A673 (cell line): ENCODE measurements around the gene BRAT1. TPM values are rescaled to one million over a fixed set of nuclear protein-coding genes. Genes with fewer than 3 reads are reported as not detected.

Experiments
- Bru-seq: library from RNA; stranded (reverse); fragments of 400-500 nt; gene quantifications from one replicate; lab custom pipeline; 2021; lab: Mats Ljungman, UMichigan
- BruChase-seq, 2 experiments: library from RNA; stranded (reverse); fragments of 400-500 nt; gene quantifications; one replicate each; lab custom pipeline; 2021; lab: Mats Ljungman, UMichigan
- BruUV-seq: library from RNA; stranded (reverse); fragments of 400-500 nt; replicated peaks from 2 replicates; lab custom pipeline; 2021; lab: Mats Ljungman, UMichigan
- CTCF ChIA-PET: fragments of 300-600 bp; sonication (Branson Sonifier 250); formaldehyde crosslinking; loops from one replicate; lab custom pipeline; 2022; ENCODE audit warnings: antibody characterized with exemption; lab: Charles Lee
- POLR2A ChIA-PET: fragments of 300-600 bp; sonication (Branson Sonifier 250); formaldehyde crosslinking; loops from one replicate; lab custom pipeline; 2022; ENCODE audit warnings: antibody characterized with exemption; ENCODE audit not compliant: low non-redundant PET; lab: Charles Lee
- DNase-seq: peaks from one replicate; pipeline ENCODE4 v3.0.0-alpha.2; 2015; ENCODE audit warnings: low spot score
- H3K27ac ChIP-seq: fragments of 200-600 bp; sonication (generic); 2 replicates; pipeline ENCODE4 v1.5.1; 2016; ENCODE audit warnings: mixed run types, low read depth, mild to moderate bottlenecking, mixed read lengths, antibody characterized with exemption, low read length; ENCODE audit not compliant: poor library complexity, severe bottlenecking
- H3K27me3 ChIP-seq: fragments of 200-600 bp; sonication (generic); replicated peaks from 2 replicates; pipeline ENCODE4 v1.6.1; 2017; ENCODE audit warnings: mixed run types, low read depth, mild to moderate bottlenecking, mixed read lengths, antibody characterized with exemption, low read length; ENCODE audit not compliant: insufficient read depth, poor library complexity
- H3K36me3 ChIP-seq: fragments of 200-600 bp; sonication (generic); 2 replicates; pipeline ENCODE4 v1.6.1; 2016; ENCODE audit warnings: mixed run types, mild to moderate bottlenecking, mixed read lengths, antibody characterized with exemption, low read length; ENCODE audit not compliant: insufficient read depth, poor library complexity, severe bottlenecking
- H3K4me1 ChIP-seq: fragments of 200-600 bp; sonication (generic); 2 replicates; pipeline ENCODE4 v1.6.1; 2017; ENCODE audit warnings: mixed run types, mild to moderate bottlenecking, mixed read lengths, antibody characterized with exemption, low read length; ENCODE audit not compliant: insufficient read depth, poor library complexity, severe bottlenecking
- H3K4me3 ChIP-seq: fragments of 200-600 bp; sonication (generic); 2 replicates; pipeline ENCODE4 v1.5.1; 2016; ENCODE audit warnings: low read depth, mixed run types, mild to moderate bottlenecking, mixed read lengths, low read length; ENCODE audit not compliant: poor library complexity, severe bottlenecking
- H3K9me3 ChIP-seq: fragments of 200-600 bp; sonication (generic); 2 replicates; pipeline ENCODE4 v1.6.1; 2016; ENCODE audit warnings: mixed run types, low read depth, mild to moderate bottlenecking, mixed read lengths, antibody characterized with exemption, low read length; ENCODE audit not compliant: poor library complexity, severe bottlenecking
- CTCF ChIP-seq: fragments of 300-800, 200-600 bp; sonication (generic); conservative IDR thresholded peaks from 2 replicates; pipeline ENCODE4 v1.5.1; 2017; ENCODE audit warnings: low read depth, mild to moderate bottlenecking, antibody characterized with exemption, low read length, moderate library complexity, mixed read lengths
- EZH2 ChIP-seq: fragments of 200-600 bp; sonication (generic); IDR thresholded peaks from 2 replicates; pipeline ENCODE4 v1.6.1; 2017; ENCODE audit warnings: borderline replicate concordance, low read depth, mild to moderate bottlenecking, mixed read lengths, antibody characterized with exemption, low read length; ENCODE audit not compliant: poor library complexity, severe bottlenecking
- intact Hi-C: fragments of 100-400 bp; cut with micrococcal nuclease; formaldehyde crosslinking; loops from one replicate; pipeline ENCODE4 v1.10.0; 2022; ENCODE audit not compliant: unreplicated experiment
- long read RNA-seq: library from polyadenylated mRNA; stranded (forward); transcript quantifications from one replicate; pipeline ENCODE4 v2.0.0, GENCODE V29; 2022
- total RNA-seq: library from RNA; stranded (reverse); gene quantifications from 2 replicates; pipeline ENCODE4 v1.2.3, GENCODE V29; 2021

The BRAT1 gene
- 47.9 and 48.8 TPM in 2 replicates for total RNA-seq
- percentile 63 among the genes with signal in this experiment for Bru-seq, nascent RNA
- BruChase-seq, experiment 1, labeled RNA remaining after a 2-hour chase: percentile 61 among the genes with signal in this experiment
- percentile 70 among the genes with signal in this experiment for BruChase-seq, experiment 2, labeled RNA remaining after a 6-hour chase
- long read RNA-seq, transcript BRAT1-201 (14 exons, 2,915 nt): major isoform, 152 of 390 reads
- long read RNA-seq, partial matches to known transcripts: 107 of 390 reads
- long read RNA-seq, other reads (novel, unspliced or antisense): 131 of 390 reads

GRCh38 chr7:2555121-2556052, at the start of gene BRAT1:
Gene BRAT1, minus strand, starts transcription at chr7:2555524. Its CDS starts 1,093 bp downstream, at chr7:2554431.
- POLR2A ChIA-PET: no interaction called here
- peak within 1 kb of the TSS; percentile 100 for H3K27ac ChIP-seq
- CTCF ChIA-PET: interaction anchor here (0.6 to 0.7 kb wide), 3 partner anchors 59 to 289 kb away, joined by 4 to 11 read pairs (median 4); no protein-coding TSS in a partner anchor
- H3K27me3 ChIP-seq: no peaks in the 10 kb centered on the region
- DNase-seq: peak; percentile 97
- intact Hi-C loops: loop anchor here (5.0 kb wide), 2 partner anchors 38 to 77 kb away; partner anchors contain the start of genes LFNG and TTYH3
- H3K36me3 ChIP-seq: peaks cover 6% of the 10 kb centered on the region
- peaks cover 10% of the 10 kb centered on the region for H3K4me1 ChIP-seq
- no peaks in the 10 kb centered on the region for H3K9me3 ChIP-seq
- peak within 1 kb of the TSS; percentile 73 for H3K4me3 ChIP-seq
- TF ChIP-seq CTCF (peak; percentile 38; the same call in 1 of the 2 replicates), EZH2 (no peak)
- no TSS peak for BruUV-seq

GRCh38 chr7:2604608-2605174, 49.4 kb upstream of the BRAT1 start:
- ChIA-PET POLR2A (no interaction called here), CTCF (no interaction called here)
- no peak overlapping the region for H3K27ac ChIP-seq
- intact Hi-C loops: no loop called here
- H3K4me3 ChIP-seq: no peak overlapping the region
- H3K9me3 ChIP-seq: no peaks in the 10 kb centered on the region
- no peak for DNase-seq
- TF ChIP-seq CTCF (no peak), EZH2 (no peak)
- no peaks in the 10 kb centered on the region for H3K4me1 ChIP-seq
- H3K36me3 ChIP-seq: peaks cover 3% of the 10 kb centered on the region
- no TSS peak for BruUV-seq
- H3K27me3 ChIP-seq: no peaks in the 10 kb centered on the region
